GM23338 (cell line): ENCODE measurements around the gene KIAA1755. TPM values are rescaled to one million over a fixed set of nuclear protein-coding genes. Genes with fewer than 3 reads are reported as not detected.

Experiments
- ATAC-seq: fragments of 200-7000 bp; cut with Tn5 transposase; 3 replicates; pipeline ENCODE4 v1.9.1; 2020
- DNase-seq: peaks from one replicate; pipeline ENCODE4 v3.0.0-alpha.2; 2015; ENCODE audit warnings: low spot score
- H2AFZ ChIP-seq: fragments of 200-600 bp; sonication (generic); 2 replicates; pipeline ENCODE4 v1.8.0; 2016; ENCODE audit warnings: antibody characterized with exemption, mild to moderate bottlenecking, moderate library complexity
- H3F3A ChIP-seq: fragments of 200-600 bp; sonication (generic); replicated peaks from 2 replicates; pipeline ENCODE4 v1.8.0; 2017; ENCODE audit warnings: antibody characterized with exemption, mixed run types, low read depth
- H3K27ac ChIP-seq: fragments of 200-600 bp; sonication (generic); 2 replicates; pipeline ENCODE4 v1.6.1; 2016; ENCODE audit warnings: low read depth
- H3K27me3 ChIP-seq: fragments of 200-600 bp; sonication (generic); 2 replicates; pipeline ENCODE4 v1.8.0; 2016; ENCODE audit warnings: mild to moderate bottlenecking, mixed run types, moderate library complexity; ENCODE audit not compliant: insufficient read depth
- H3K36me3 ChIP-seq: fragments of 200-600 bp; sonication (generic); 2 replicates; pipeline ENCODE4 v1.8.0; 2016; ENCODE audit warnings: mild to moderate bottlenecking; ENCODE audit not compliant: insufficient read depth
- H3K4me1 ChIP-seq: fragments of 200-600 bp; sonication (generic); 2 replicates; pipeline ENCODE4 v1.8.0; 2016; ENCODE audit warnings: mild to moderate bottlenecking, moderate library complexity; ENCODE audit not compliant: insufficient read depth
- H3K4me2 ChIP-seq: fragments of 200-600 bp; sonication (generic); 2 replicates; pipeline ENCODE4 v1.7.1; 2017; ENCODE audit warnings: mixed run types
- H3K4me3 ChIP-seq: fragments of 200-600 bp; sonication (generic); 2 replicates; pipeline ENCODE4 v1.6.1; 2016; ENCODE audit warnings: mixed run types
- H3K79me2 ChIP-seq: fragments of 200-600 bp; sonication (generic); replicated peaks from 2 replicates; pipeline ENCODE4 v1.8.0; 2017; ENCODE audit warnings: mild to moderate bottlenecking; ENCODE audit not compliant: insufficient read depth
- H3K9me2 ChIP-seq: fragments of 200-600 bp; sonication (generic); 2 replicates; pipeline ENCODE4 v1.8.0; 2017; ENCODE audit not compliant: insufficient read depth
- H4K20me1 ChIP-seq: fragments of 200-600 bp; sonication (generic); replicated peaks from 2 replicates; pipeline ENCODE4 v1.8.0; 2017; ENCODE audit warnings: mild to moderate bottlenecking; ENCODE audit not compliant: insufficient read depth
- H3K27ac Mint-ChIP-seq: 2 replicates; pipeline ENCODE4 v1.8.0; 2020; ENCODE audit warnings: inconsistent platforms, mild to moderate bottlenecking, moderate library complexity, mixed read lengths
- H3K27me3 Mint-ChIP-seq: 3 replicates; pipeline ENCODE4 v1.8.0; 2022; ENCODE audit warnings: low read depth, mild to moderate bottlenecking, moderate library complexity, mixed read lengths, inconsistent platforms; ENCODE audit not compliant: insufficient read depth, poor library complexity
- H3K36me3 Mint-ChIP-seq: 3 replicates; pipeline ENCODE4 v1.8.0; 2021; ENCODE audit warnings: low read depth, mild to moderate bottlenecking, inconsistent platforms, moderate library complexity, mixed read lengths
- H3K4me1 Mint-ChIP-seq: 3 replicates; pipeline ENCODE4 v1.8.0; 2020; ENCODE audit warnings: mild to moderate bottlenecking, inconsistent platforms, mixed read lengths
- H3K4me3 Mint-ChIP-seq: 3 replicates; pipeline ENCODE4 v1.8.0; 2021; ENCODE audit warnings: moderate library complexity, mild to moderate bottlenecking, inconsistent platforms, mixed read lengths
- H3K9me3 Mint-ChIP-seq: 3 replicates; pipeline ENCODE4 v1.8.0; 2020; ENCODE audit warnings: moderate library complexity, mild to moderate bottlenecking, inconsistent platforms, mixed read lengths
- CTCF ChIP-seq, 2 experiments: fragments of 200-600 bp in 1 of 2; sonication (generic) in 1 of 2; conservative IDR thresholded peaks; 2 replicates each; pipeline versions ENCODE4 v1.5.1 to v1.6.1; 2016 to 2017; ENCODE audit warnings: antibody characterized with exemption in 2 of 2, low read depth in 2 of 2, mild to moderate bottlenecking in 2 of 2, moderate library complexity in 1 of 2
- EZH2 ChIP-seq: fragments of 200-600 bp; sonication (generic); IDR thresholded peaks from one replicate; pipeline ENCODE4 v1.8.0; 2017; ENCODE audit warnings: antibody characterized with exemption, mild to moderate bottlenecking, low read depth; ENCODE audit not compliant: unreplicated experiment
- JUNB ChIP-seq: IDR thresholded peaks from one replicate; pipeline ENCODE4 v1.6.1; 2016; ENCODE audit warnings: antibody characterized with exemption; ENCODE audit not compliant: unreplicated experiment
- REST ChIP-seq: IDR thresholded peaks from one replicate; pipeline ENCODE4 v1.6.1; 2018; ENCODE audit warnings: antibody characterized with exemption; ENCODE audit not compliant: unreplicated experiment
- STAT1 ChIP-seq: IDR thresholded peaks from one replicate; pipeline ENCODE4 v1.6.1; 2016; ENCODE audit warnings: antibody characterized with exemption; ENCODE audit not compliant: unreplicated experiment
- ZNF114 ChIP-seq: fragments of 250-450 bp; sonication (Bioruptor Pico); IDR thresholded peaks from 2 replicates; pipeline ENCODE4 v1.5.0; 2020; ENCODE audit warnings: mild to moderate bottlenecking, moderate library complexity
- ZNF331 ChIP-seq: fragments of 250-450 bp; sonication (Bioruptor Pico); IDR thresholded peaks from 2 replicates; pipeline ENCODE4 v1.5.0; 2020; ENCODE audit warnings: low read depth, mild to moderate bottlenecking, moderate library complexity
- polyA plus RNA-seq: library from polyadenylated mRNA; unstranded; fragments of >200 nt; fragmentation: Nextera tagmentation; extraction: Ambion mirVana; gene quantifications from 2 replicates; pipeline ENCODE4 v1.2.1, GENCODE V29; 2016
- total RNA-seq: library from RNA; depleted of rRNA; stranded (reverse); fragments of >200 nt; shearing (Covaris generic); gene quantifications from 2 replicates; pipeline ENCODE4 v1.2.3, GENCODE V29; 2014

The KIAA1755 gene
- total and polyA plus RNA-seq, 2 experiments from 2014 or later, result 0.28 TPM; not detected in 1

- H3K36me3 Mint-ChIP-seq, result no peaks in the 10 kb centered on the region
- no peak overlapping the region for H3K27ac Mint-ChIP-seq
- DNase-seq (no peak), ATAC-seq (no peak)
- H3K27me3 ChIP-seq, result no peaks in the 10 kb centered on the region
- TF ChIP-seq STAT1, result no peak
- no peak for TF ChIP-seq CTCF (conservative IDR thresholded peaks at IDR 0.05; ENCODE audit: low read depth in 2 of 2)
- TF ChIP-seq JUNB, result no peak
- no peak for TF ChIP-seq EZH2
- H3K36me3 ChIP-seq, result no peaks in the 10 kb centered on the region
- no peak overlapping the region for H3K4me2 ChIP-seq
- H3K4me3 ChIP-seq, result no peak overlapping the region
- no peaks in the 10 kb centered on the region for H3K79me2 ChIP-seq
- H3K27me3 Mint-ChIP-seq, result peaks cover 6% of the 10 kb centered on the region
- H3K4me3 Mint-ChIP-seq, result no peak overlapping the region
- H2AFZ ChIP-seq, result no peak overlapping the region
- H3K27ac ChIP-seq, result no peak overlapping the region
- no peaks in the 10 kb centered on the region for H3F3A ChIP-seq
- H3K4me1 Mint-ChIP-seq, result no peaks in the 10 kb centered on the region
- no peaks in the 10 kb centered on the region for H3K4me1 ChIP-seq
- H4K20me1 ChIP-seq, result no peaks in the 10 kb centered on the region
- no peaks in the 10 kb centered on the region for H3K9me2 ChIP-seq
- peaks cover 5% of the 10 kb centered on the region; the same call in 2 of the 3 replicates for H3K9me3 Mint-ChIP-seq
Observed at GRCh38 chr20:38270869-38271605, 10.5 kb upstream of the KIAA1755 start.

- ATAC-seq (no peak), DNase-seq (no peak)
- Histone ChIP-seq H3K36me3 (no peaks in the 10 kb centered on the region), H3K27ac (no peak overlapping the region), H3K79me2 (no peaks in the 10 kb centered on the region), H3K9me2 (no peaks in the 10 kb centered on the region), H3F3A (no peaks in the 10 kb centered on the region), H3K4me3 (no peak overlapping the region), H2AFZ (no peak overlapping the region), H4K20me1 (no peaks in the 10 kb centered on the region), H3K4me2 (no peak overlapping the region), H3K4me1 (no peaks in the 10 kb centered on the region), H3K27me3 (no peaks in the 10 kb centered on the region)
- Mint-ChIP-seq H3K27me3 (peaks cover 1% of the 10 kb centered on the region), H3K4me1 (no peaks in the 10 kb centered on the region), H3K36me3 (no peaks in the 10 kb centered on the region), H3K9me3 (peaks cover 5% of the 10 kb centered on the region; the same call in 2 of the 3 replicates), H3K4me3 (no peak overlapping the region), H3K27ac (no peak overlapping the region)
- TF ChIP-seq ZNF114 (no peak), REST (no peak), CTCF (conservative IDR thresholded peaks at IDR 0.05; ENCODE audit: low read depth in 2 of 2) (no peak), ZNF331 (no peak), STAT1 (no peak)
Observed at GRCh38 chr20:38269715-38270114, 9.2 kb upstream of the KIAA1755 start.
